DOHH2 (cell line): ENCODE data around the gene RHOU.

Source experiments
- CTCF ChIP-seq: fragments of 200-600 bp; sonication (generic); IDR thresholded peaks from one replicate; pipeline ENCODE4 v1.5.1; 2014; ENCODE audit warnings: antibody characterized with exemption, mild to moderate bottlenecking, low read depth, low read length; ENCODE audit not compliant: poor library complexity, severe bottlenecking
- EZH2phosphoT487 ChIP-seq: fragments of 200-600 bp; sonication (generic); IDR thresholded peaks from 2 replicates; pipeline ENCODE4 v1.6.1; 2017; ENCODE audit warnings: borderline replicate concordance, mild to moderate bottlenecking, antibody characterized with exemption, low read length, moderate library complexity, mixed read lengths

DNA sequence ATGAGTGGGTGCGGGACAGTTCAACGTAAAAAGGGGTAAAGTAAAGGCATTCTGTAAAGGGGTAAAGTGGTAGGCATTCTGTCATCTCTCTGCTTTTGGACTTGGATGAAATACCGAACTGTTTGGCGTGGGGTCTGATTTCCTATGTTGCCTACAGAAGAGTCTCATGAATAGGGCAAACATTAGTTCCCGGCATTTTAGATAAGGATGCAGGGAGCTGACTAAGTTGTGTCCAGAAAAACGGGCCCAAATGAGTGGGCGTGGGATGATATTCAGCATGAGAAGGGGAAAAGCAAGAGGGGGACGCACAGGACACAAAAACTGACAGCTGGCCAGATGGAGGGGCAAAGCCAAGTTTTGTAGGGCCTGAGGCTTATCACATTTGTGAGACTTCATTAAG, 2.9 kb upstream of the RHOU start:
- TF ChIP-seq CTCF (no peak), EZH2phosphoT487 (no peak)
